ENCODE data around the gene CEMIP2.

The CEMIP2 gene

DNA sequence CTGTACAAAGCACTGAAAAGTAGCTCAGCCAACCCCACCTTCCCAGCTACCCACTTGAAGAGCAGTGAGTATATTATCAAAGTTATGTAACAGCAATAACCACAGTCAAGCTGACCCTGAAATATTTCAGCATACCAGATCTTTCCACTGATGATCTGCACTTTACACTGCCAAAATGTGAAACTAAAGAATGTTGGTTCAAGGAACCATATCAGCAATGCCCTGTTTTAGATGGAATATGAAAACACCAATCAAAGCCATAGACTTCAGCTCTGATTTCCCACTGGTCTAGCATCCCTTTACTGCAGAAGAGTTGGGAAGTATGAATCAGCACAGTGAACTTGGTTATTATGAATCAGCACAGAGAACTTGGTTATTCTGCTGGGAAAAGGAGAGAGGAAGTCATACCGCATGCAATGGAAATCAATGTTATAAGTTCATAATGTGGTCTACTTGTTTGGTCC lies 20.0 kb downstream of the CEMIP2 start:
- peak; percentile 44 for DNase-seq (ENCODE audit: low read depth)

DNA sequence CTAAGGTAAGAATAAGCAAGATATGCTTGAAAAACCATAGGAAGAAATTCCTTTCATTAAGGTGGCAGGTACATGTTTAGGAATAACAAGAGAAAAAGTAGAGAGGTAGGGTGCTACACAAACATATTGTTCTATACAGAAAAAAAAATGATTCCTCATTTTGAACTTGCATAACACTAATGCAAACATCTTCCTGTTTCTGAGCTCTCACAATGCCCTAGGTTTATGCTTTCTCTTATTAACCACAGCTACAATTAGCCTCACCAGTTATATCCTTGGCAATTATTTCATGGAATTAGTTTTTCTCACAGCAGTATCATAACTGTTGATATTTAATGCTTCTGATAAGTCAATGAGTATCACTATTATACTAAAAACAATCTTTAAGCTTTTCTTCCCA lies 20.7 kb downstream of the CEMIP2 start:
- DNase-seq (ENCODE audit: low read depth) = no peak

DNA sequence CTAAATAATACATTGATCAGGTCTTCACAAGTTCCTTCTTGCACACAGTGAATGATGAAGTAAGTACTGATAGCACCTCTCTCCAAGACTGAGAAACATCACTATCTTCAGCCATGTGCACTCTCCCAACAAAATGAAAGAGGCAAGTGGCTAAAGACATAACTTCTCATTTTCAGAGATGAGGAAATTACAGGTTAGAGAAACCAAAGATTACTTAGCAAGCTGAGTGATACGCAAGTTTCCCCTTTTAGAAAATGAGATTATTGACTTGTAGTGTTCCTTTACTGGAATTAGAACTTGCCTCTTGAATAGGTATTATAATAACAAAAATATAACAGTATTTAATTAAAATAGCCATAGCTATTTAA lies 21.6 kb downstream of the CEMIP2 start:
- DNase-seq (ENCODE audit: low read depth) = no peak

DNA sequence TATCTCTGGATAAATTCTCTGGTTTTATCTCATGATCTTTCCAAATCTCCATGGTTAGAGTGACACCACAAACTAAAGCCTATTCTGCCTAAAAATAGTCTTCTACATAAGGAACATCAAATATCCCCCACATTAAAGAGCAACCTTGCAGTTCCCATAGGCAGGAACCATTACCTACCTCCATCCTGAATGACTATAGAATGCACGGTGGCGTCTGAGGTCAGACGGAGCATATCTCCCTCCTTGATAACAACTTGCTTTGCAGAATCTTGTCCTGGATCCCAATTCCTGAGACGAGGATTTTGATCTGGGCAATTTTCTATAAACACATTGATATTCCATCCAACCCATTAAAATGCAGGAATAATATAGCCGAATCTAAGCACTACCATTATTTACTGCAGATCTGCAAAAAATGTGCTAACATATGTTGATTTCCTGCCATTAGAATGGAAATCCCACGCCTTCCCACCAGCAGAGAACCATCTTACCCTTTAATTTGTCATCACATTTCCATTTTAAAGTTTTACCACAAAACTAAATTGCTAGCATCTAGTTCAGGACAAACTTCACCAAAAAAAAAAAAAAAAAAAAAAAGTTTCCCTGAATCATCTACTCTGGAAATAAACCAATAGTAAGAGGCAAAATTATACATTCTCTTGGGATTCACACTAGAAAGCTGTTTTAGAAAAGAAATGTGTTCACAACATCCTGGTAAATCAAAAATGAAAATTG lies 22.1 kb downstream of the CEMIP2 start:
- DNase-seq (ENCODE audit: low read depth) = peak; percentile 44

DNA sequence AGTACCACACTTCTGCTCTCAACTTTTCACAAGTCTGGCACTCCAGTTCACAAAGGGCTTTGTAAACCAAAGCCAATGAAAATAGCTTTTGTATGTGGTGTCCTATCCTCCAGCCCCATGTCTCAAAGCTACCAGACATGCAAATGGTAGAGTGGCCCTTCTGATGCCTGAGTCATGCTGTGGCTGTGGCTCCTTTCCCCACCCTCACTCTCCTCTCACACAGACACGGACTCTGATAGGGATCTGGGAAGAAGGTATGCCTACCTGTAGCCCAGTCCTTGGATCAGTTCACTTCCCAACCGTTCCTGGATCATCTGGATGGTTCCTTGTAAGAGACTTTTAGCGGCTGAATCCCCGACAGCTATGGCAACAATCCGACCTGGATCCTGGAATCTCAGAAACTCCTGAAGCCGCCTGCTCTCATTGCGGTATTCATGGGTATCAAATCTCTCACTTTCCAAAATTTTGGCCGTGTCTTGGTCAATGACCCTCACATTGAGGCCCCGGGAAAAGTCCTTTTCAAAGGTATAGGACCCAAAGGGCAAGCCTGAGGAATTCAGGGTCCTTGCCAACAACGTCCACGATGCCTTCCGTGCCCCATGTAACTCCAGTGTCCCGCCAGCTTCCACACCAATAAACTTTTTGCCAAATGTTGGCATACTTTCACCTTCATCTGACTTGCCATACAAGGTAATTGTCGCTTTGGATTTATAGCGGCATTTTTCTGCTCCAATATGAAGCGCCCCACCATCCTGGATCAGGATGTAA lies 23.4 kb downstream of the CEMIP2 start:
- no peak for DNase-seq (ENCODE audit: low read depth)

DNA sequence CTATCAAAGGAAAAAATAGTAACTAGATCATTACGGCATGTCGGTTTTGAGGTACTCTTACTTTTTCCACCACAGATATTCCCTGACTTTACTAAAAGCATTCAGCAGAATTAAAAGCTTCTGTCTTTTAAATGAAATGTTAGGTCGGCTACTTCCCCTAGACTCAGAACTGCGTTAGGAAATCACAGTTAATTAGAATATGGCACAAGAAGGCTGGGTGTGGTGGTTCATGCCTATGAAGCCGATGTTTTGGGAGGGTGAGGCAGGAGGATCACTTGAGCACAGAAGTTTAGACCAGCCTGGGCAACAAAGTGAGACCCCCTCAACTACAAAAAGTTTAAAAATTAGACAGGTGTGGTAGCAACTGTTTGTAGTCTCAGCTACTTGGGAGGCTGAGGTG lies 24.4 kb downstream of the CEMIP2 start:
- DNase-seq (ENCODE audit: low read depth) = no peak

DNA sequence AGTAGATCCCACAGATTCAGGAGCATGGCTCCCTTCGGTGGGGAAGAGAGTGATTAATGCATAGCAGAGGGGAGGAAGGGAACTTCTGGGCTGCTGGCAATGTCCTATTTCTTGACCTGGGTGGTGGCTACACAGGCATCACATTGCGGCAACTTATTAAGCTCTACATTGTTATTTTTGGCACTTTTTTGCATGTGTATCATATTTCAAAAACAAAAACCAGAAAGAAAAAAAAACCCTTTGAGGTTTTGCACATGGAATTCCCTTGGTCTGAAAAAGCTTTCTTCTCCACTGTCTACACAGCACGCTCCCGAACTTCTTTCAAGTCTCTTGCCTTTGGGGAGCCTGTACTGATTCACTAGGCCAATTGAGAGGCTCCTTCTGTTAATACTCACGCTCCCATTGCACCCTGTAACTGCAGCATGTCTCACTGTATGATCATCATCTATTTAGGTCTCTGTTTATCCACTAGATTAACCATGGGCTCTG lies 25.1 kb downstream of the CEMIP2 start:
- peak; percentile 78 for DNase-seq (ENCODE audit: low read depth)

DNA sequence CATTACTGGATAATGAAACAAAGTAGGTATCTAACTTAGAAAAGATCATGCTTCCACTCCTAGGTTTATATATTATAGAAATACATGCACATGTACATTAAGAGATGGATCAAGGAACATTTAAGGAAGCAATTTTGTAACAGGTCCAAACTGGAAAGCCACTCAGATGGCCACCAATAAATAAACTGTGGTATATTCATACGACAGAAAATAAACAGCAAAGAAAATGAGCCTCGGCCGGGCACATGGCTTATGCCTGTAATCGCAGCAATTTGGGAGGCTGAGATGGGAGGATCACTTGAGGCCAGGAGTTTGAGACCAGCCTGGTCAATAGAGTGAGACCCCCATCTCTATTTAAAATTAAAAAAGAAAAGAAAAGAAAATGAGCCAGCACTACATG lies 25.6 kb downstream of the CEMIP2 start:
- DNase-seq (ENCODE audit: low read depth) = no peak

DNA sequence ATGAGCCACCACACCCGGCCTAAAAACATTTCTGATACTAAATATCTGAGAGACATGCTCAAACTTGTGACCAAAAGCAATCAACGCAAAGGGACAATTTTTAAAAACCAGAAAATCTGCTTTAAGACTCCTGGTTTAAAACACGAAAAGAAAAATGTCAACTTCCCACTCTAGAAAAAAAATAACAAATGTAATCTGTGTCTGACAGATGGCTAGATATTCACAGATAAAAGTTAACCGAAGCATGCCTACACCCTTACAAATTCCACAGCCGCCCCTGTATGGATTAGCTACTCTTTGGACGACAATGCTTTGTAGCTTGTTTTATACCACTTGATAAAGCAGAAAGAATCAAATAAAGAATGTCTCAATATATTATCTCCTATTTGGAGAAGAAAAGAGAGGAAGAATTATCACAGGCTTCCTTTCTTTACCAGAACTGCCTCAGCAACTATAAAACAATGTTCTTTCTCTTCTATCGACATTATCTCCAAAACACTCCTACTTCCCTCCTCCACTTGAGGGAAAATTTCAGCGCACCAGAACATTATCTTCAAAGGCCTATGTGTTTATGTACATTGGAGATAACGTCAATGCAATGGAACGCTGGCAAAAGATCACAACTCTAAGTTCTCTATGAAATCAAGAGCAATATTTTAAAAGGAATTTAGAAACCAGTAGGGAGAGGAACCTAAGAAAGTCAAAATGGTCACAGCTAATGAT lies 26.2 kb downstream of the CEMIP2 start:
- DNase-seq (ENCODE audit: low read depth) = no peak

DNA sequence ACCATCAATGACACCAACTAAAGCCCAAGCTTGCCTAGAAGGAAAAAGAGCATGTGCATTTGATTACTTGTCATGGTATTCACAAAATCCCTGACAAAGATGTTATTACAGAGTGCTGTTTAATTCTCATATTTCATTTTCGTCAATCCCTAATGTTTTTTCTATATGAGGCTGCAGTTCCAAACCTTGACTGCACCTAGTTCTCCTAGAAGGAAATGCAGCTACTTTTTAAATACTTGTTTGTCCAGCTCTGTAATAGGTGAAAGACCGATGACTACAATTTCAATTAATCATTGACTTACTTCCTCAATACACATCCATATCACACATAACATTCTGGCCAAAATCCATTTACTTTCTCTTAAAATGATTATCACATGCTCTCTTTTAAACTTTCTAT lies 28.1 kb downstream of the CEMIP2 start:
- DNase-seq (ENCODE audit: low read depth) = peak; percentile 38

DNA sequence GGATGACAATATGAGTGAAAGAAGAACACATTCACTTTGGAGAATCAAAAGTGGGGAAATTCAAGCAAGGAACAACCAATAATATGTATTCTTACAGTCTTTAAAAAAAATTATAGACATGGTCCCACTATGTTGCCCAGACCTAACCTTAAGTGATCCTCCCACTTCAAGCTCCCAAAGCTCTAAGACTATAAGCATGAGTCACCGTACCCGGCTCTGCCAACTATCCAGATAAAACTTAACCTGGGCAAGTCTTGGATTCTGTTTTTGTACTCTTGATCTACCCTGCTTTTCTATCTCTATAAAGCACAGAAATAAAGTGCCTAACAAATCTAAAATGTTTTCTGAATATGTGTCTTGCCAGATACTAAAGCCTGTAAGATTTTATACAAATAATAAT lies 30.9 kb downstream of the CEMIP2 start:
- DNase-seq (ENCODE audit: low read depth) = no peak

DNA sequence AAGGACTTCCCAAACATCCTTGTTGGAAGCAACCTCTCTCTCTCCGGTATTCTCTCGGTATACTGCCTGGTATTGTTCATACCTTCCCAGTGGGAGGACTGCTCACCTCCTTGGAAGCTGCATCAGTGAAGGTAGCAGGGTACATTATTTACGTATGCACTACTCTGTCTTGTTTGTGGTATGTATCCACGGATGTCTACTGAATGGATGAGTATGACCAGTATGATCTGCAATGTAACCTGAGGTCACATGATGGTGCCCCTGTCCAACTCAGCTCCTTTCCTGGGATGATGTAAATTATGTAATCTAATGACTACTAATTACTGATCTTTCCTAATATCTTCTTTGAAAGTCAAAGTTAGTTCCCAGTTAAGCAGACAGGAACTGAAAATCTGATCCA lies 32.1 kb downstream of the CEMIP2 start:
- no peak for DNase-seq (ENCODE audit: low read depth)

DNA sequence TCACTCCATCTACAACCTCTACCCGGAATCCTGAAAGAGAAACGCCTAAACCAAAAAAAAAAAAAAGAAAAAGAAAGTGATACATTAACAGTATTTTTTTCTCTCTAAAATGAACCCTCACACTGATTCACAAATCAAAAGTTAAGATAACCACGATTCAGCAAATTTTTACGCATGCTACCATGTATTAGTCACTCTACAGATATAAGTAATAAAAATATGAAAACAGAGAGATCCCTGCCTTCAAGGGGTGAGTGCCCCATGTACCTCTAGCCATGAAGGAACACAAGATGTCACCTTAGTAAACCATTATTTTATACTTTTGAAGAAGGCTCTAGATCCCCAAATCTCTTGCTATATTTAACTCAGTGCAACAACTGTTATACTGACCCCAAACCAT lies 33.4 kb downstream of the CEMIP2 start:
- DNase-seq (ENCODE audit: low read depth) = no peak

DNA sequence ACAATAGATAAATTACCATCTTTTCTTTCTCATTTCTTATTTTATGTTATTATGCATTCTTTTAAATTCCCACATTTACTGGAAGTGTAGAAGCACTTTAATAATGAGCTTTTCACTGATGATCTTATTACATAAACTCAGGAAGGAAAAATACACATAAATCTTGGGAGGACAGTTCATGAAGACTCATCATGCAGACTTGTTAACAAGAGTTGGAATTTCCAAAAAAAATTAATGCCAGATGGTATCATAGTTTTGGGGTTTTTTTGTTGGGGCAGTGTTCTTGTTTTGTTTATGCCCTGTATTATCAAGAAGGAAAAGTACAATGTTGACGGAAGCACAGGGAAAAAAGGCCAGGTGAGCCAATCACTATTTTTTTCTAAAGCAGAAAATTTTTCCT lies 35.1 kb downstream of the CEMIP2 start:
- DNase-seq (ENCODE audit: low read depth) = peak; percentile 28

DNA sequence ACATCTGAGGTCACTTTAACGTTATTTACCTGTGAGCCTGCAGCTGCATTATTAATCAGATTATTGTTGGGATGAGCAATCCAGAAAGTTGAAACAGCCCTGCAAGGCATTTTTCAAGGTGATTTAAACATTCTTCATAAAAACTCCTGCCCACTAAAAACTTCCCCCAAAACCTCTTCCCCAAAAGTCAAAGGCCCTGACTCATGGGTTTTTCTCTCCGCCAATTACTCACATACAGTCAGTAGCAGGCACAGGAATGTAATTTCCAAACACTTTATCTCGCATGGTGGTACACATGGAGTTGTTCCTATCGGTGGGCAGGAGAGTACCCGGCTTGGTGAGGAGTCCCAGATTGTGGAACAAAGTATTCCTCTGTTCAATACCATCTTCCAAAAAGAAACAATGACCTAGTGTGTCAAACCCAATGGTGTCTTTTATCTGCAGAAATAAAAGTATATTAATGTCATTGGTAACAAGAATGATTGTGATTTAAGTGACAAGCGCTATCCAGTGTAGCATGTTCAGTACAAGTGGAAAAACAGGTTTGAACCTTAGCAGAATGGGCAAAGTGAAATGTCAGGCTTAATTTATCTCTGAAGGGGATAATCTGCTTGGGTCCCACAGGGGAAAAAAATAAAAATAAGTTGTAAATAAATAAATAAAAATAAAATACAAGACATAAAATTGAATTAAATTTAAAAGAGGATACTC lies 38.3 kb downstream of the CEMIP2 start:
- DNase-seq (ENCODE audit: low read depth) = no peak

DNA sequence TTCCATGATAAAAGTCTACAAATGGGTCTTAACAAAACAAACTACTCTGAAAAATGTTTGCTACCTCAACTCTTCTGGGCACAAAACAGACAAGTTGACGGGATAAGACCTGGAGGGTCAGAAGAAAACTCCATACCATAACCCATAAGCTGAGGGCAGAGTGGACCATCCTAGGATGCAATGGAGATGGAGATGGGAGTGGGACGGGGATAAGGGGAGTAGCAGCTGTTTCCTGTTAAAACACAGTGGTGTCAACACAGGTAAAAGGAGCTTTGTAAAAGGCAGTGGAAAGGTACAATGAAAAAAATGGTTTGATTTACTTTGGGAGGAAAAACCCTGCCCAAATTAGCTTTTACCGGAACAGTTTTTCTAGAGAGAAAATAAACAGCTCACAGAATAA lies 41.6 kb downstream of the CEMIP2 start:
- DNase-seq (ENCODE audit: low read depth) = no peak

DNA sequence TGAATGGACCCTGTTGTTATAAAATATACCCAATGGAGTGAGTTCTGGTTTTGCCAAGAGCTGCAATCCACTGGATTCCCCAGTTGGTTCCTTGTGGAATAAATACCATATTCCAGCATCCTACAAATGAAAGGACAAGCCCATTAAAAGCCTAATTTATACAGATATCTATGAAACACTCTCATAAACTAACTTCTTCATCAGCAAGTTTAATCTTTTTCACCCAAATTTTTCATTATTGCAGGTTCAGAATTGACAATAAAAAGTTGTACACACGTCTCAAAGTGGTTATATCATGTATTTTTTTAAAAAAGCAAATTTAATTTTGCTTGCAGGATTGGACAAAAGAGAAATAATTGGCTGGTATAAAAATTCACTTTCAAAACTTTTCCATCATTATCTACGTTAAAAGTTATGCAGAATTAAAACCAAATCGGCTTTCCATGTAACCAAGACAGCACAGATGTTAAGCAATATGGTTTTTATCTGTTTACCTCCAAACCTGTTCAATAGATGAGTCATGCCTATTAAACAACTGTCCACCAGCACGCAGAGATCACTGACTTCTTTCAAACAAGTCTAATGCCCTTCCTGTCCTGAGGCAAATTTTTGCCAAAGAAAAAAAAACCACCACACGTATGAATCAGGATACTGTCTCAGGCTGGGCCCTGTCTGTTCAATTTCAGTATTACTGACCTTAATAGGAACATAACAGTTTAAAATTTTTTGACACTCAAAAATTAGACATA lies 42.5 kb downstream of the CEMIP2 start:
- DNase-seq (ENCODE audit: low read depth) = peak; percentile 13

DNA sequence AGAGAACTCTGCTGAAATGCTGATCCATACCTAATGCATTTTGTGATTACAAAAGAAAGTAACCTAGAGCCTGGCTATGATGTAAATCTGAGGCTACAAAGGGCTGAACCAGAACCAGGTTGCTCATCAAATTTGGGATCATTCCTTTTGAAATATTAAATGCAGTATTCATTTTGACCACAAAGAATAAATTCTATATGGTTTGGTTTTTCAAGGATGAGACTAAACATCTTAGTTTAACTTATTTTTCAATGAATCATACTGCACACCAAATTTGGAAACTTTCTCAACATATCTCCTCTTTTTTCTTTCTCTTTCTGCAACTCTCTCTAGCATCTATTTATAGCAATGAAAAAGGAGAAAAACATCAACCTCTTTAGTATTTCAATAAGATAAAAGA lies 46.5 kb downstream of the CEMIP2 start:
- DNase-seq (ENCODE audit: low read depth) = no peak

DNA sequence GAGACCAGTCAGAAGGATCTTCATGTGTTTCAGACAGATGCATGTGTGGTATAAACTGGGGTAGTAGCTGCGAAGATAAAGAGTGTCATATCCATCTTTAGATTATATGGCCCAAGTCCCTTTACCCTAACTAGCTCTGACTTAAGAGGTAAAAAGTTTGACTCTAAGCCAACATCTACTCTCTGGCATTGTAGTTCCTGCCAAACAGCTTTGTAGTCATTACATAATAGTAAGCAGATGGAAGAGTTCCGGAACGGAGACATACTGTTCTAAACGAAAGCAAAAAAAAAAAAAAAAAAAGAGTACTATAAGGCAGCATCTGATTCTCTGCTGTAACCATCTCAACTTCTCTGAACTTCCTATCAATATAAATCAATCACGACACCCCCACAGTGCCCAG lies 48.8 kb downstream of the CEMIP2 start:
- DNase-seq (ENCODE audit: low read depth) = peak; percentile 71

DNA sequence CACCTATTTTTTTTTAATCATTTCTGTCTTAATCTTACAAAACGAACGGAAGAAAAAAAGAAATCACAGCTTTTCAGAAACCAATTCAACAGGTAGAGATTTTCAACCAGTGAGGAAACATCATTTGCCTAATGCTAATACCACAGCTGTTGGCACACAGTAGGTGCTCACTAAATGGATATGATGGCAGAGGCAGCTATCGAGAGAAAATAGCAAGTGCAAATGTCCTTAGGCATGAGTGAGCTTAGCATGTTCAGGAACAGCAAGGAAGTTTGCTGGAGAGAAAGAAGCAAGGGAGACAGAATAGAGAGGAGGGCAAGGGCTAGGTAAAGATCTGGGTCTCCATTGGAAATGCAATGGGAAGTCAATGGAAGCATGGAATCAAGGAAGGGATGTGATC lies 49.2 kb downstream of the CEMIP2 start:
- DNase-seq (ENCODE audit: low read depth) = no peak

DNA sequence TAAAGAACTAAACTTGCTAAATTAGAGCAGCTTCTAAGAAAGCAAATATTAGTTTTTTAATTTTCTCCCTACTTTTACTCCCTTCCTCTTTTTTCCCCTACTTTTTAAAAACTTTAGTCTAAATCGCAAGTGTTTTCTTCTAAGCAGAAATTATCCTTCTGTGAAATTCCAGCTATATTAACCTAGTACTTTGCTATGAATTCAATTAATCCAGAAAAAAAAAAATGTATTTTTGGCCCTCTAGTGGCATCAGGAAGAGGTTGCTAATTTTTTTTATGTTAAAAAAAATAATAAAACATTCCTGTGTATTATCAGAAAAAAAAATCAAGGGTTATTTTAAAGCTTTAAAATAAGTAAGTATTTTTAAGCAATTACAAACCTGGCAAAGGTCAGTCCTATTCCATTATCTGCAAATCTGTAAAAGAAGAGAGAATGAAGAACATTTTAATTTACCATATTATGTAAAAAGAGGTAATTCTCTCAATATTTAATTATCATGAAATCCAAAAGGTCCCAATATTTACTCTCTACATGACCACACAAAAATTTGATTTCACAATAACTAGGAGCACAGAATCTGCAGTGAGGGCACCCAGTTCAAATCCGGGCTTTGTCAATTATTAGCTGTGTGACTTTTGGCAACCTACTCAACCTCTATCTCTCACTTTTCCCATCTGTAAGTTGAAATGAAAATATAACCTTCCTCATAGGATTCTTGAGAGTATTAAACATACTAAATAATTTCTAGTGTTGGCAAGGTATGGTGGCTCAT lies 52.0 kb downstream of the CEMIP2 start:
- DNase-seq (ENCODE audit: low read depth) = no peak
